A673 (cell line): ENCODE measurements around the gene DNMT3A. TPM values are rescaled to one million over a fixed set of nuclear protein-coding genes. Genes with fewer than 3 reads are reported as not detected.

ENCODE experiments used
- BruUV-seq: library from RNA; stranded (reverse); fragments of 400-500 nt; replicated peaks from 2 replicates; lab custom pipeline; 2021; lab: Mats Ljungman, UMichigan
- CTCF ChIA-PET: fragments of 300-600 bp; sonication (Branson Sonifier 250); formaldehyde crosslinking; loops from one replicate; lab custom pipeline; 2022; ENCODE audit warnings: antibody characterized with exemption; lab: Charles Lee
- POLR2A ChIA-PET: fragments of 300-600 bp; sonication (Branson Sonifier 250); formaldehyde crosslinking; loops from one replicate; lab custom pipeline; 2022; ENCODE audit warnings: antibody characterized with exemption; ENCODE audit not compliant: low non-redundant PET; lab: Charles Lee
- DNase-seq: peaks from one replicate; pipeline ENCODE4 v3.0.0-alpha.2; 2015; ENCODE audit warnings: low spot score
- H3K27ac ChIP-seq: fragments of 200-600 bp; sonication (generic); 2 replicates; pipeline ENCODE4 v1.5.1; 2016; ENCODE audit warnings: mixed run types, low read depth, mild to moderate bottlenecking, mixed read lengths, antibody characterized with exemption, low read length; ENCODE audit not compliant: poor library complexity, severe bottlenecking
- H3K27me3 ChIP-seq: fragments of 200-600 bp; sonication (generic); replicated peaks from 2 replicates; pipeline ENCODE4 v1.6.1; 2017; ENCODE audit warnings: mixed run types, low read depth, mild to moderate bottlenecking, mixed read lengths, antibody characterized with exemption, low read length; ENCODE audit not compliant: insufficient read depth, poor library complexity
- H3K36me3 ChIP-seq: fragments of 200-600 bp; sonication (generic); 2 replicates; pipeline ENCODE4 v1.6.1; 2016; ENCODE audit warnings: mixed run types, mild to moderate bottlenecking, mixed read lengths, antibody characterized with exemption, low read length; ENCODE audit not compliant: insufficient read depth, poor library complexity, severe bottlenecking
- H3K4me1 ChIP-seq: fragments of 200-600 bp; sonication (generic); 2 replicates; pipeline ENCODE4 v1.6.1; 2017; ENCODE audit warnings: mixed run types, mild to moderate bottlenecking, mixed read lengths, antibody characterized with exemption, low read length; ENCODE audit not compliant: insufficient read depth, poor library complexity, severe bottlenecking
- H3K4me3 ChIP-seq: fragments of 200-600 bp; sonication (generic); 2 replicates; pipeline ENCODE4 v1.5.1; 2016; ENCODE audit warnings: low read depth, mixed run types, mild to moderate bottlenecking, mixed read lengths, low read length; ENCODE audit not compliant: poor library complexity, severe bottlenecking
- H3K9me3 ChIP-seq: fragments of 200-600 bp; sonication (generic); 2 replicates; pipeline ENCODE4 v1.6.1; 2016; ENCODE audit warnings: mixed run types, low read depth, mild to moderate bottlenecking, mixed read lengths, antibody characterized with exemption, low read length; ENCODE audit not compliant: poor library complexity, severe bottlenecking
- EZH2 ChIP-seq: fragments of 200-600 bp; sonication (generic); IDR thresholded peaks from 2 replicates; pipeline ENCODE4 v1.6.1; 2017; ENCODE audit warnings: borderline replicate concordance, low read depth, mild to moderate bottlenecking, mixed read lengths, antibody characterized with exemption, low read length; ENCODE audit not compliant: poor library complexity, severe bottlenecking
- intact Hi-C: fragments of 100-400 bp; cut with micrococcal nuclease; formaldehyde crosslinking; loops from one replicate; pipeline ENCODE4 v1.10.0; 2022; ENCODE audit not compliant: unreplicated experiment
- total RNA-seq: library from RNA; stranded (reverse); gene quantifications from 2 replicates; pipeline ENCODE4 v1.2.3, GENCODE V29; 2021
- TF ChIP-seq, protein P1 (sequence below): fragments of 300-800, 200-600 bp; sonication (generic); conservative IDR thresholded peaks from 2 replicates; pipeline ENCODE4 v1.5.1; 2017; ENCODE audit warnings: low read depth, mild to moderate bottlenecking, antibody characterized with exemption, low read length, moderate library complexity, mixed read lengths

The DNMT3A gene
- total RNA-seq, 1 experiment from 2014 or later, result 109 TPM

DNA sequence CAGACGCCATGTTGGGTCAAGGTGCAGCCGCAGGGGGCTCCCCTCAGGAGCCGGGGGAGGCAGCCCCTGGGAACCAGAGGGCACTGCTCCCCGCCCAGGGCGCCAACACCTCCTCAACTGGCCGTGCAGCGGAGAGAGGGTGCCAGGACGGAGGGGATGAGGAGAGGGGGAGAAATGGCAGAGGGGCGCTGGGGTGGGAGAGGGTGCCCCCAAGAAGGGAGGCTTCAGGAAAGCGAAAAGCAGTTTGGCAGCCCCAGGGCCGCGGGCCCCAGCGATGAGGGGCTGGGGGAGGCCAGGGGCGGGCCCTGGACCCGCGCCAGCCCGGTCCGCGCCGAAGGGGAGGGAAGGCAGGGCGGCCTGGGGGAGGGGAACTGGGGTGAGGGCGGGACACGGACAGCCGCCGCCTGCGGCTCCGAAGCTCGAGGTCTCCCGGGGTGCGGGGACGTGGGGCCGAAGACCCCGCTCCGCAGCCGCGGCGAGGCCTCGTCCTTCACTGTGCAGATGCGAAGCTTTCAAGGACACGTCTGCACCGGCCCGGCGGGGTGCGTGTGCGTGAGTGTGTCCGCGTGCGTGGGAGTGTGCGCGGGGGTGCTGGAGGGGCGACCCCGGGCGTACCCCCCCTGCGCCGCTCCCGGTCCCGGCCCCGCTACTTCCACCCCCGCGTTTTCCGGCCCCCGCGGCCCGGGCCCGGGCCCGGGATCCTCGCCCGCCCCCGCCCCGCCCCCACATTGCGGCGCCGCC lies 1.4 kb downstream of the DNMT3A start:
- Histone ChIP-seq H3K27me3 (no peaks in the 10 kb centered on the region), H3K27ac (peak overlapping the region; percentile 82), H3K4me3 (peak overlapping the region; percentile 82), H3K4me1 (peaks cover 18% of the 10 kb centered on the region), H3K9me3 (no peaks in the 10 kb centered on the region), H3K36me3 (no peaks in the 10 kb centered on the region)
- ChIA-PET CTCF (no interaction called here), POLR2A (no interaction called here)
- intact Hi-C loops, result no loop called here
- peak; percentile 41 for DNase-seq
- TF ChIP-seq, protein P1, sequence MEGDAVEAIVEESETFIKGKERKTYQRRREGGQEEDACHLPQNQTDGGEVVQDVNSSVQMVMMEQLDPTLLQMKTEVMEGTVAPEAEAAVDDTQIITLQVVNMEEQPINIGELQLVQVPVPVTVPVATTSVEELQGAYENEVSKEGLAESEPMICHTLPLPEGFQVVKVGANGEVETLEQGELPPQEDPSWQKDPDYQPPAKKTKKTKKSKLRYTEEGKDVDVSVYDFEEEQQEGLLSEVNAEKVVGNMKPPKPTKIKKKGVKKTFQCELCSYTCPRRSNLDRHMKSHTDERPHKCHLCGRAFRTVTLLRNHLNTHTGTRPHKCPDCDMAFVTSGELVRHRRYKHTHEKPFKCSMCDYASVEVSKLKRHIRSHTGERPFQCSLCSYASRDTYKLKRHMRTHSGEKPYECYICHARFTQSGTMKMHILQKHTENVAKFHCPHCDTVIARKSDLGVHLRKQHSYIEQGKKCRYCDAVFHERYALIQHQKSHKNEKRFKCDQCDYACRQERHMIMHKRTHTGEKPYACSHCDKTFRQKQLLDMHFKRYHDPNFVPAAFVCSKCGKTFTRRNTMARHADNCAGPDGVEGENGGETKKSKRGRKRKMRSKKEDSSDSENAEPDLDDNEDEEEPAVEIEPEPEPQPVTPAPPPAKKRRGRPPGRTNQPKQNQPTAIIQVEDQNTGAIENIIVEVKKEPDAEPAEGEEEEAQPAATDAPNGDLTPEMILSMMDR, result no peak
- TF ChIP-seq EZH2, result no peak
- BruUV-seq, result no TSS peak

DNA sequence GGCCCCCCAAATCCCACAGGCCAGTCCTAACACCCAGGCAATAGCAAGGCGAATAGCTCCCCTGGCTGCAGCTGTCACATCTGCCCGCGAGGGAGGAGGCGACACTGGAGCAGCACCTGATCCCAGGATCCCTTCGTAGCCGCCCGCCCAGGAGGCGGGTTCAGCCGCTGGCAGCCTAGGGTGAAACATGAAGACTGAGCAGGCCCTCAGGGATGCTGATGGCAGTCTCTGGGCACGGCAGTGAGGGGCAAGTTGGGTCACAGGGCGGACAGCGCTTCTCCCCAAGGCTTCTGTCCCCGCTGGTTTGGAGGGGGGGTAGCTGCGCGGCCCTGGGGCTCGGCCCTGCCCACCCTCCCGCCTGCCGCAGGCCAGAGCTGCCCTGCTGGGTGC lies 1.9 kb downstream of the DNMT3A start:
- no peaks in the 10 kb centered on the region for H3K9me3 ChIP-seq
- TF ChIP-seq, protein P1, result no peak
- no peak for TF ChIP-seq EZH2
- no TSS peak for BruUV-seq
- H3K4me3 ChIP-seq, result peak overlapping the region; percentile 82
- DNase-seq, result no peak
- no peaks in the 10 kb centered on the region for H3K27me3 ChIP-seq
- POLR2A ChIA-PET, result no interaction called here
- peaks cover 18% of the 10 kb centered on the region for H3K4me1 ChIP-seq
- intact Hi-C loops, result no loop called here
- H3K27ac ChIP-seq, result peak overlapping the region; percentile 82
- H3K36me3 ChIP-seq, result no peaks in the 10 kb centered on the region
- CTCF ChIA-PET, result no interaction called here

DNA sequence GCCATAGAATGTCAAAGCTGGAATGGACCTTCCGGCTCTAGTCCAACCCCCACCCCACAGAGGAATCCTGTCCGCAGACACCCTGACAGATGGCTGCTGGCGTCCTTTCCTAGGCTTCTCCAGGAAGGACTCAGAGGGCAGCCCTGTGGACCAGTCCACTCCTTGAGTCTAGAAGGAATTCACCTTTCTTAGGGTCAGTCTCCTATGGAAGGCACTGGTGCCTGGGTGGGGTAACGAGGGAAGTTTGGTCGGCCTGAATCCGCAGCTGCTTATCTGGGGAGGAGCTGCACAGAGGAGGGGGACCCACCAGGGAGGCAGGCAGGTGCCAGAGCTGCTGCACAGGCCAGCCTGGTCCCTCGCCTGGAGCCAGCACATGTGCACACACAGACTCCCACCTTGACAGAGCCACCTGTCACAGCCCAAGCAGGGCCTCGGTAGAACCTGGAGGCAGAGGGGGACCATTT lies 2.5 kb downstream of the DNMT3A start:
- POLR2A ChIA-PET, result no interaction called here
- H3K27ac ChIP-seq, result peak overlapping the region; percentile 48
- H3K4me3 ChIP-seq, result no peak overlapping the region
- BruUV-seq, result no TSS peak
- H3K4me1 ChIP-seq, result peaks cover 18% of the 10 kb centered on the region
- H3K9me3 ChIP-seq, result no peaks in the 10 kb centered on the region
- TF ChIP-seq, protein P1, result no peak
- TF ChIP-seq EZH2, result no peak
- no peak for DNase-seq
- CTCF ChIA-PET, result no interaction called here
- no peaks in the 10 kb centered on the region for H3K36me3 ChIP-seq
- no peaks in the 10 kb centered on the region for H3K27me3 ChIP-seq
- intact Hi-C loops, result no loop called here
